Mononuclear cell (primary cell): Measurements from ENCODE around the gene LIM2. TPM values are rescaled to one million over a fixed set of nuclear protein-coding genes. Genes with fewer than 3 reads are reported as not detected.
"Not testable (repeated sequence)": the region's sequence is repeated elsewhere in the genome, so short reads cannot be mapped to it uniquely, and the experiment has no call there.

Experiments used
- H3K27me3 ChIP-seq: 2 replicates; pipeline ENCODE4 v1.6.0; 2011; ENCODE audit warnings: low read length, control low read depth; ENCODE audit not compliant: insufficient read depth
- H3K4me1 ChIP-seq: 2 replicates; pipeline ENCODE4 v1.5.1; 2011; ENCODE audit warnings: mild to moderate bottlenecking, low read length, control low read depth; ENCODE audit not compliant: insufficient read depth
- H3K4me3 ChIP-seq: 2 replicates; pipeline ENCODE4 v1.5.1; 2011; ENCODE audit warnings: mild to moderate bottlenecking, low read length, moderate library complexity
- H3K9me3 ChIP-seq: 2 replicates; pipeline ENCODE4 v1.5.1; 2011; ENCODE audit warnings: low read depth, mild to moderate bottlenecking, control low read depth, low read length
- total RNA-seq: library from RNA; depleted of rRNA; stranded (reverse); fragments of >200 nt; gene quantifications from one replicate; pipeline ENCODE4 v1.2.3, GENCODE V29; 2012

Gene LIM2
- 0.21 TPM for total RNA-seq

GRCh38 chr19:51387924-51388389 is at the start of gene LIM2:
LIM2 (minus strand) TSS chr19:51387974; CDS start chr19:51387443, 531 bp downstream.
- Histone ChIP-seq H3K27me3 (no peaks in the 10 kb centered on the region), H3K4me1 (peaks cover 14% of the 10 kb centered on the region), H3K4me3 (peak within 1 kb of the TSS; percentile 30), H3K9me3 (no peaks in the 10 kb centered on the region)

DNA sequence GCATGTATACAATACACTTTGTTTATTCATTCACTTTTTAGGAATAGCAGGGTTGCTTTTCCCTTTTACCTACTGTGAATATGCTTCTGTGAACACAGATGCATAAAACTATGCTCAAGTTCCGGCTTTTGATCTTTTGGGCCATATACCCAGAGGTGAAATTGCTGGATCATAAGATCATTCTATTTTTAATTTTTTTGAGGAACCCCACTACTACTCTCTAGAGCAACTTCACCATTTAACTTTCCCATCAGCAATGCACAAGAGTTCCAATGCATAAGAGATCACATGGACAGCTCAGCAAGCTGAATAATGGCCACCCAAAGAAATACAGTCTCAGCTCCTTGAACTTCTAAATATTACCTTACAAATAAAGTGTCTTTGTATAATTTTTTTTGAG is 46.7 kb upstream of the LIM2 start:
- no peak overlapping the region for H3K4me3 ChIP-seq
- no peaks in the 10 kb centered on the region for H3K9me3 ChIP-seq
- no peaks in the 10 kb centered on the region for H3K27me3 ChIP-seq
- H3K4me1 ChIP-seq = peaks cover 61% of the 10 kb centered on the region

DNA sequence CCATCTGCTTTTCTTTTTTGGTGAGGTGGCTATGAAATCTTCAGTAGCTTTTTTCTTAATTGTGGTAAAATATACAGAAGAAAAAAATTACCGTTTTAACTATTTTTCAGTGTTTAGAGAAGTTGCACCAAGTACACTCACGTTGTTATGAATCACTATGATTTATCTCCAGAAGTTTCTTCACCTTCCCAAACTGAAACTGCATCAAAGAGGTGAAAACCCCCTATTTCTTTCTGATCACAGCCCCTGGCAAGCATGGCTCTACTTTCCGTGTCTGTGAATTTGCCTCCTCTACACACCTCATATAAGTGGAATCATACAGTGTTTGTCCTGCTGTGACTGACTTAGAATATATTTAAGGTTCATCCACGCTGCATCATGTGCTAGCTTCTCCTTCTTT is 45.3 kb upstream of the LIM2 start:
- Histone ChIP-seq H3K9me3 (no peaks in the 10 kb centered on the region), H3K4me1 (peaks cover 69% of the 10 kb centered on the region), H3K4me3 (no peak overlapping the region), H3K27me3 (no peaks in the 10 kb centered on the region)

DNA sequence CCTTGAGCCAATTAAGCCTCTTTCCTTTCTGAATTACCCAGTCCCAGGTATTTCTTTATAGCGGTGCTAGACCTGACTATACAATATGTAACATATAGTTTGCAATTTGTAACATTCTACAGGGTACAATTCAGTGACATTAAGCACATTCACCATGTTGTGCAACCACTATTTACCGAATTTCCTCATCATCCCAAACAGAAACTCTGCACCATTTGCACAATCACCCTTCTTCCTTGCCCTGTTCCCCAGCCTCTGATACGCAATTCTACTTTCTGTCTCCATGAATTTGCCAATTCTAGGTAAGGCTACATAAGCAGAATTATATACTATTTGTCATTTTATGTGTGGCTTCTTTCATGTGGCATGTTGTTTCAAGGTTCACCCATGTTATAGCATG is 43.4 kb upstream of the LIM2 start:
- H3K27me3 ChIP-seq = no peaks in the 10 kb centered on the region
- H3K4me1 ChIP-seq = peaks cover 88% of the 10 kb centered on the region
- no peaks in the 10 kb centered on the region for H3K9me3 ChIP-seq
- H3K4me3 ChIP-seq = no peak overlapping the region

DNA sequence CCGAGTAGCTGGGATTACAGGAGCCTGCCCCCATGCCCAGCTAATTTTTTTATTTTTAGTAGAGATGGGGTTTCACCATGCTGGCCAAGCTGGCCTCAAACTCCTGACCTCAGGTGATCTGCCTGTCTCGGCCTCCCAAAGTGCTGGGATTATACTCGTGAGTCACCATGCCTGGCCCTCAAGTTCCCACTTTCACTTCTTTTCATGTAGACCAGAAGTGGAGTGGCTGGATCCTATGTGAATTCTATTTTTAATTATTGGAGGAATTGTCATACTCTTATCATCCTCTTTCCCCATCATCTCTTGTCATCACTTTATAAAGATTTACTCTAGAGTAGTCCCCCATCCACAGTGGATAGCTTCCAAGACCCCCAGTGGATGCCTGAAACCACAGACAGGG is 42.4 kb upstream of the LIM2 start:
- H3K4me3 ChIP-seq = no peak overlapping the region
- H3K27me3 ChIP-seq = no peaks in the 10 kb centered on the region
- no peaks in the 10 kb centered on the region for H3K9me3 ChIP-seq
- peaks cover 87% of the 10 kb centered on the region for H3K4me1 ChIP-seq

DNA sequence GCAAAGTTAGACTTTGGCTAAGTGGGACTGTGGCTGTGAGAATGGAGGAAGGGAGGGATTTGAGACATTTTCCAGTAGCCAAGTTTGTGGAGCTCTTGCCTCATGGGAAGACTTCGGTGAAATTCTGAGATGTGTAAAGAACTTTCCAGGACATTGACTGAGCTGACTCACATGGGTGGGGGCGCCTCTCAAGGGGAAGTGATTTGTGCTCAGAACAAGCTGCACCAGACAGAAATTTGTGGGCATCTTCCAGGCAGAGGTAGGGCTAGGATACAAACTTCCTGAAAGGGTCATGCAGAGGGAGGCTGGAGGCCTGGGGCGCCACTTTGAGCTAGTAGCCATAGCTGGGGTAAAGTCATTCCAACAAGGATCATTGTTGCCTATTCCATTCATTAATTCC is 39.4 kb upstream of the LIM2 start:
- Histone ChIP-seq H3K27me3 (no peaks in the 10 kb centered on the region), H3K4me1 (peaks cover 59% of the 10 kb centered on the region), H3K4me3 (no peak overlapping the region), H3K9me3 (no peaks in the 10 kb centered on the region)

DNA sequence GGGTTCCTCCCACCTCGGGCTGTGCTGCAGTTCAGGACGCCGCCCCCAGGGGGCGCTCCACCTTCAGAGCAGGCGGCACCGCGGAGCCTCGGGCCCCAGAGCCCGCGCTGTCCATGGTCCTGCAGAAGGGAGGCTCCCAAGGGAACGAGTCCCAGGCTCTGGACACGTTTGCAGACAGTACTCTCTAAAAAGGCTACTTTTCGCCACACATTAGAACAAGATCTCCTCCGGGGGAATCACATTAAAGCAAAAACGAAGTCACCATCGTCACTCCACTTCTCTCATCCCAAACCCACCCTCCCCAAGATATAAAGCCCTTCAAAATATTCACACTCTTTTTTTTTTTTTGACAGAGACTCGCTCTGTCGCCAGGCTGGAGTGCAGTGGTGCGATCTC is 34.3 kb upstream of the LIM2 start:
- H3K9me3 ChIP-seq = no peaks in the 10 kb centered on the region
- H3K4me3 ChIP-seq = no peak overlapping the region
- peaks cover 44% of the 10 kb centered on the region for H3K4me1 ChIP-seq
- H3K27me3 ChIP-seq = no peaks in the 10 kb centered on the region

GRCh38 chr19:51421229-51422052 is 33.7 kb upstream of the LIM2 start:
- no peak overlapping the region for H3K4me3 ChIP-seq
- no peaks in the 10 kb centered on the region for H3K27me3 ChIP-seq
- H3K9me3 ChIP-seq = no peaks in the 10 kb centered on the region
- peaks cover 44% of the 10 kb centered on the region for H3K4me1 ChIP-seq

GRCh38 chr19:51420511-51420910 is 32.7 kb upstream of the LIM2 start:
- H3K27me3 ChIP-seq, H3K4me3 ChIP-seq, H3K9me3 ChIP-seq: not testable (repeated sequence)
- peaks cover 48% of the 10 kb centered on the region for H3K4me1 ChIP-seq

GRCh38 chr19:51418707-51419106 is 30.9 kb upstream of the LIM2 start:
- H3K4me3 ChIP-seq = no peak overlapping the region
- peaks cover 48% of the 10 kb centered on the region for H3K4me1 ChIP-seq
- no peaks in the 10 kb centered on the region for H3K9me3 ChIP-seq
- H3K27me3 ChIP-seq = no peaks in the 10 kb centered on the region

- Histone ChIP-seq H3K4me3 (no peak overlapping the region), H3K9me3 (no peaks in the 10 kb centered on the region), H3K4me1 (peaks cover 48% of the 10 kb centered on the region), H3K27me3 (no peaks in the 10 kb centered on the region)
These were observed 30.0 kb upstream of the LIM2 start for GRCh38 chr19:51417810-51418157.

GRCh38 chr19:51417107-51417809 is 29.5 kb upstream of the LIM2 start, which contains the start of gene SIGLEC10:
SIGLEC10 (minus strand) TSS chr19:51417642; CDS start chr19:51417581, 61 bp downstream.
- Histone ChIP-seq H3K27me3 (no peaks in the 10 kb centered on the region), H3K9me3 (no peaks in the 10 kb centered on the region), H3K4me1 (peaks cover 48% of the 10 kb centered on the region), H3K4me3 (peak within 1 kb of the TSS; percentile 33)

DNA sequence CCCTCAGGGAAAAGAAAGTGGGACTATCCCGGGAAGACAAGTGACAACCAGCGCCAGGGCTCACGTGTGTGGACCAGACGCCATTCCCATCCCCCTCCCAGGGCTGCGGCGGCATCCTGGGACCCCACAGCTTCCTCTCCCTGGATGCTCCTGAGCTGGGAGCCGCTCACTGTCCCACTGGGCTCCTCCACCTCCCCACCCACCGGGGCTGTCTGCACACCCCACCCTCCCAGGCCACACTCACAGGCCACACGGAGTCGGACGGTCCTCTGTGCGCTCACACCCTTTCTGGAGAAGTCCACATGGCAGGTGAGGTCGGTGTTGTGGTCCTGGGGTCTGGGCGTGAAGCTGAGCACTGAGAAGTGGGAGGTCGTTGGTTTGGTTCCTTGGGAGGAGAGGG is 28.6 kb upstream of the LIM2 start:
- peaks cover 42% of the 10 kb centered on the region for H3K4me1 ChIP-seq
- not testable (repeated sequence) for H3K4me3 ChIP-seq, H3K9me3 ChIP-seq, H3K27me3 ChIP-seq

GRCh38 chr19:51415187-51415586 is 27.4 kb upstream of the LIM2 start:
- H3K4me1 ChIP-seq = peaks cover 35% of the 10 kb centered on the region
- H3K9me3 ChIP-seq = no peaks in the 10 kb centered on the region
- no peak overlapping the region for H3K4me3 ChIP-seq
- H3K27me3 ChIP-seq = no peaks in the 10 kb centered on the region

DNA sequence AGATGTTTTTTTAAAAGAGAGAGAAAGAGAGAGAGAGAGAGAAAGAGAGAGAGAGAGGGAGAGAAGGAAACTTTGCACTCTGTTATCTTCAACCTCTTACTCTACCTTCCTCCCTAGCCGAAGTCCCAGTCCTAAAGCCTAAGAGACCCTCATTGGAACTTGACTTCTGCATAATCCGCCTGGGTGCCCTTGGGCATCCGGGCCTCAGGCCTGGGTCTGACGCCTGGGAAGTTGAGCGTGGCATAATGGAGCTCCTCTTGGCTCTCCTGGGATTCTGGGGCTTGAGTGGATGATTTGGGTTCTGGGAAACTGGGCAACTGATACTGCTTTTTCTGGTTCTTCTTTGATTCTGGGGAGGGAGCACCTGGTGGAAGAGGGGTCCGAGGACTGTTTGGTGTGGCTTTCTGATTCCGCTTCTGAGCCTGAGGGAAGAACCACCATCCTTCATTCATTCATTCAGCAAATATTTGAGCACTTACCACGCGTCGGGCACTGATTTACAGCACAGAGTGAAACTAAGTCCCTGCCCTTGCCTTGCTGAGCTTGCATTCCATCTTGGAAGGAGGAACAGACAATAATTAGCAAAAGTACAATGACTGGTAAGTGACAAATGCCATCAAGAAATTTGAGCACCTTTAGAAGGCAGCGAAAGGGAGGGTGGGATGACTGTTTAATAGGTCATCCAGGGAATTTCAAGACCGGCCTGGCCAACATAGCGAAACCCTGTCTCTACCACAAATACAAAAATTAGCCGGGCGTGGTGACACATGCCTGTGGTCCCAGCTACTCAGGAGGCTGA is 23.4 kb upstream of the LIM2 start:
- no peaks in the 10 kb centered on the region for H3K27me3 ChIP-seq
- no peak overlapping the region for H3K4me3 ChIP-seq
- H3K9me3 ChIP-seq = no peaks in the 10 kb centered on the region
- H3K4me1 ChIP-seq = peaks cover 45% of the 10 kb centered on the region
